T-helper 2 cell treated with Interferon-gamma antibody and Interleukin-4, amounts not matched to agents 5 μg/mL and 100 μg/mL, for 36 hours (primary cell): ENCODE results near the gene GSTO1.

ENCODE experiments used
- DNase-seq: peaks from one replicate; pipeline ENCODE4 v3.0.0; 2021; ENCODE audit warnings: low spot score
- H3K27ac Mint-ChIP-seq: one replicate; pipeline ENCODE4 v1.8.0; 2021; ENCODE audit warnings: mild to moderate bottlenecking, mixed read lengths
- H3K27me3 Mint-ChIP-seq: one replicate; pipeline ENCODE4 v1.8.0; 2021; ENCODE audit warnings: low read depth, mixed read lengths
- H3K36me3 Mint-ChIP-seq: one replicate; pipeline ENCODE4 v1.8.0; 2021; ENCODE audit warnings: low read depth, mixed read lengths
- H3K4me1 Mint-ChIP-seq: one replicate; pipeline ENCODE4 v1.8.0; 2021; ENCODE audit warnings: low read depth, mixed read lengths
- H3K4me3 Mint-ChIP-seq: one replicate; pipeline ENCODE4 v1.8.0; 2022; ENCODE audit warnings: mild to moderate bottlenecking, moderate library complexity, mixed read lengths
- H3K9me3 Mint-ChIP-seq: one replicate; pipeline ENCODE4 v1.8.0; 2021; ENCODE audit warnings: mixed read lengths

Gene GSTO1

GRCh38 chr10:104297697-104298660 is 43.3 kb downstream of the GSTO1 start:
- peak; percentile 17 for DNase-seq
- Mint-ChIP-seq H3K9me3 (peaks cover 8% of the 10 kb centered on the region), H3K27me3 (peaks cover 2% of the 10 kb centered on the region), H3K4me1 (peaks cover 29% of the 10 kb centered on the region), H3K36me3 (no peaks in the 10 kb centered on the region), H3K4me3 (no peak overlapping the region), H3K27ac (no peak overlapping the region)

DNA sequence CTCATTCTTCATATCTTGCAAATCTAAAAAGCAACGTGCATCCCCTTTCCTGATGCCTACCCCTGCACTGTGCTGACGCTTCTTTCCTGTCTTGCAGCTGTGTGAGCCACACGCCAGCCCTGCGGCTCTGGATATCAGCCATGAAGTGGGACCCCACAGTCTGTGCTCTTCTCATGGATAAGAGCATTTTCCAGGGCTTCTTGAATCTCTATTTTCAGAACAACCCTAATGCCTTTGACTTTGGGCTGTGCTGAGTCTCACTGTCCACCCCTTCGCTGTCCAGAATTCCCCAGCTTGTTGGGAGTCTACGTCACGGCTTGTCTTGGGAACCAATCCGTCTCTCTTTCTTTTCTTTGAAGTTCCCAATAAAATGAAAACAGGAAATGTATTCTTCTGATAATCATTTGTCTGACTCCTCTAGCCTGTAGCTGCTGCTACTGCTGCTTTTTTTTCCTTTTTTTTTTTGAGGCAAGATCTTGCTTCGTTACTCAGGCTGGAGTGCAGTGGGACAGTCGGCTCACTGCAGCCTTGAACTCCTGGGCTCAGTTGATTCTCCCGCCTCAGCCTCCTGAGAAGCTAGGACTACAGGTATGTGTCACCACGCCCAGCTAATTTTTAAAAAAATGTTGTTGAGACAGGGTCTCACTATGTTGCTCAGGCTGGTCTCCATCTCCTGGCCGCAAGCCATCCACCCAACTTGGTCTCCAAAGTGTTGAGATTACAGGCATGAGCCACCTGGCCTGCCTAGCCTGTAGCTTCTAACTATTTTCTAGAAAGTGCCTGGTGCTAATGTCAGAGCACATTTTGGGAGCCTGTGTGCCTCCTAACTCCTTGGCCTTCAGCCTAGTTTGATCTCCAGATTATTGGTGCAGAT is 44.6 kb downstream of the GSTO1 start:
- Mint-ChIP-seq H3K4me3 (no peak overlapping the region), H3K9me3 (peaks cover 8% of the 10 kb centered on the region), H3K36me3 (no peaks in the 10 kb centered on the region), H3K27me3 (peaks cover 2% of the 10 kb centered on the region), H3K4me1 (peaks cover 27% of the 10 kb centered on the region), H3K27ac (no peak overlapping the region)
- DNase-seq: no peak

GRCh38 chr10:104300002-104300735 is 45.5 kb downstream of the GSTO1 start:
- H3K36me3 Mint-ChIP-seq: no peaks in the 10 kb centered on the region
- peaks cover 8% of the 10 kb centered on the region for H3K9me3 Mint-ChIP-seq
- H3K27me3 Mint-ChIP-seq: no peaks in the 10 kb centered on the region
- H3K4me3 Mint-ChIP-seq: peak overlapping the region; percentile 53
- H3K4me1 Mint-ChIP-seq: peaks cover 27% of the 10 kb centered on the region
- peak overlapping the region; percentile 73 for H3K27ac Mint-ChIP-seq
- no peak for DNase-seq

- H3K4me3 Mint-ChIP-seq: peak overlapping the region; percentile 53
- peaks cover 8% of the 10 kb centered on the region for H3K9me3 Mint-ChIP-seq
- no peak for DNase-seq
- H3K36me3 Mint-ChIP-seq: peaks cover 2% of the 10 kb centered on the region
- peaks cover 30% of the 10 kb centered on the region for H3K4me1 Mint-ChIP-seq
- H3K27me3 Mint-ChIP-seq: no peaks in the 10 kb centered on the region
- peak overlapping the region; percentile 73 for H3K27ac Mint-ChIP-seq
Observed at GRCh38 chr10:104300736-104301292, 46.1 kb downstream of the GSTO1 start.

DNA sequence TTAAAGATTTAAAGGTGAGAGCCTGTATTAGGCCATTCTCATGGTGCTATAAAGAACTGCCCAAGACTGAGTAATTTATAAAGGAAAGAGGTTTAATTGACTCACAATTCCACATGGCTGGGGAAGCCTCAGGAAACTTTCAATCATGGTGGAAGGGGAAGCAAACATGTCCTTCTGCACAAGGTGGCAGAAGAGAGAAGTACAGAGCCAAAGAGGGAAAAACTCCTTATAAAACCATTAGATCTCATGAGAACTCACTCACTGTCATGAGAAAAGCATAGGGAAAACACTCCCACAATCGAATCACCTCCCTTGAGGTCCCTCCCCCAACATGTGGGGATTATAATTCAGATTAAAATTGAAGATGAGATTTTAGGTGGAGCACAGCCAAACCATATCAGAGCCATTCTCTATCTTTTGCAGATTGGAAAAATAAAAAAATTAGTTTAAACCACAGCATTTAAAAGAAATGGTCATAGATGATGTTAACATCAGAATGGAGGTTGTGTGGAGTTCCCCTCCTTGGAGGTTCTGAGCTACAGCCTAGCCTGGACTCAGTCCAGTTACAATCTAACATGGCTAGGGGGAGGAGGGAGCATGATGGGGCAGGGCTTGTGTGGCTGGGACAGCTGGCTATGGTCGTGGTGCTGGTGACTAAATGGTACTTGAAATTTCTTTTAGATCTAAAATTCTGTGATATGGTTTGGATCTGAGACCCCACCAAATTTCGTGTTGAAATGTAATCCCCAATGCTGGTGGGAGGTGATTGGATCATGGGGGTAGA is 47.4 kb downstream of the GSTO1 start:
- peaks cover 34% of the 10 kb centered on the region for H3K4me1 Mint-ChIP-seq
- H3K36me3 Mint-ChIP-seq: peaks cover 2% of the 10 kb centered on the region
- H3K4me3 Mint-ChIP-seq: no peak overlapping the region
- H3K27me3 Mint-ChIP-seq: no peaks in the 10 kb centered on the region
- H3K9me3 Mint-ChIP-seq: peaks cover 8% of the 10 kb centered on the region
- no peak for DNase-seq
- no peak overlapping the region for H3K27ac Mint-ChIP-seq

- H3K4me1 Mint-ChIP-seq: peaks cover 45% of the 10 kb centered on the region
- H3K27me3 Mint-ChIP-seq: no peaks in the 10 kb centered on the region
- H3K4me3 Mint-ChIP-seq: no peak overlapping the region
- H3K9me3 Mint-ChIP-seq: peaks cover 8% of the 10 kb centered on the region
- H3K27ac Mint-ChIP-seq: no peak overlapping the region
- H3K36me3 Mint-ChIP-seq: peaks cover 4% of the 10 kb centered on the region
- DNase-seq: no peak
Observed at GRCh38 chr10:104303594-104304355, 49.1 kb downstream of the GSTO1 start.

- H3K27me3 Mint-ChIP-seq: no peaks in the 10 kb centered on the region
- H3K27ac Mint-ChIP-seq: no peak overlapping the region
- no peak overlapping the region for H3K4me3 Mint-ChIP-seq
- H3K4me1 Mint-ChIP-seq: peaks cover 45% of the 10 kb centered on the region
- H3K9me3 Mint-ChIP-seq: peaks cover 8% of the 10 kb centered on the region
- H3K36me3 Mint-ChIP-seq: peaks cover 7% of the 10 kb centered on the region
- DNase-seq: no peak
Observed at GRCh38 chr10:104304356-104304745, 49.7 kb downstream of the GSTO1 start.

DNA sequence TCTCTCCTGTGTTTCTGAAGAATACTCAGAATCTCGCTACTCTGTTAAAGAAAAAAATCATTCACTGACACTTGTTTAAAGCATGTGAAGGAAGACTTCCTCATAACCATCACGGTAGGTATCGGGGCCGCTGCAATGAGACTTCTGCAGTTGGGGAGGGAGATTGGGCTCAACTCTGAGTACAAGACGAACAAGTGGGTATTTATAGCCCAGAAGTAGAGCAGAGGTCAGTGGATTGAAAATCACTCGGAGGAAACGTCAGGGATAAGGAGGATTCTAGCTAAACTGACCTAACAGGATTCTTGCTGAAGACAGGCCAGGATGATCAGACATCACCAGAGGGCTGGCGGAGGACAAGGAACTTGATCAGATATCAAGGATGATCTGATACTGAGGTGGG is 50.2 kb downstream of the GSTO1 start:
- Mint-ChIP-seq H3K27me3 (no peaks in the 10 kb centered on the region), H3K9me3 (peaks cover 8% of the 10 kb centered on the region), H3K27ac (no peak overlapping the region), H3K4me3 (no peak overlapping the region), H3K36me3 (peaks cover 10% of the 10 kb centered on the region), H3K4me1 (peaks cover 44% of the 10 kb centered on the region)
- DNase-seq: no peak

DNA sequence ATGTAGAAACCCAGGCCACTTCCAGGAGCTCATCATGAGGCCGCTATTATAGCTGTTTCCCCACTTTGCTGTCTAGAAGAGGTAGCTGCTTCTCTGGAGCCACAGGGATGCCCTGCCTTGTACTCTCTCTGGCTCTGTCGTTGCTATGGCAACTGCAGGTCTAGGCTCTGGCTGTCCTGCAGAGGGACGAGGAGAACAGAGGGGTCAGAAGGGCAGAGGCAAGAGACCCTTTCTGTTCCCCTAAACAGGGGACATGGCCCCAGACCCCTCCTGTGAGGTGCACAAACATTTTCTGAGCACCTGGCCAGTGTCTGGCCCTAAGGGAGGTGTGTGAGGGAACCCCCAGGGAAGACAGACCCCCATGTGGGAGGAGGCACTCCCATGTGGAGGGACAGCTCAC is 52.2 kb downstream of the GSTO1 start:
- H3K4me1 Mint-ChIP-seq: peaks cover 34% of the 10 kb centered on the region
- DNase-seq: no peak
- H3K36me3 Mint-ChIP-seq: peaks cover 22% of the 10 kb centered on the region
- no peak overlapping the region for H3K4me3 Mint-ChIP-seq
- H3K9me3 Mint-ChIP-seq: peaks cover 5% of the 10 kb centered on the region
- no peaks in the 10 kb centered on the region for H3K27me3 Mint-ChIP-seq
- no peak overlapping the region for H3K27ac Mint-ChIP-seq

DNA sequence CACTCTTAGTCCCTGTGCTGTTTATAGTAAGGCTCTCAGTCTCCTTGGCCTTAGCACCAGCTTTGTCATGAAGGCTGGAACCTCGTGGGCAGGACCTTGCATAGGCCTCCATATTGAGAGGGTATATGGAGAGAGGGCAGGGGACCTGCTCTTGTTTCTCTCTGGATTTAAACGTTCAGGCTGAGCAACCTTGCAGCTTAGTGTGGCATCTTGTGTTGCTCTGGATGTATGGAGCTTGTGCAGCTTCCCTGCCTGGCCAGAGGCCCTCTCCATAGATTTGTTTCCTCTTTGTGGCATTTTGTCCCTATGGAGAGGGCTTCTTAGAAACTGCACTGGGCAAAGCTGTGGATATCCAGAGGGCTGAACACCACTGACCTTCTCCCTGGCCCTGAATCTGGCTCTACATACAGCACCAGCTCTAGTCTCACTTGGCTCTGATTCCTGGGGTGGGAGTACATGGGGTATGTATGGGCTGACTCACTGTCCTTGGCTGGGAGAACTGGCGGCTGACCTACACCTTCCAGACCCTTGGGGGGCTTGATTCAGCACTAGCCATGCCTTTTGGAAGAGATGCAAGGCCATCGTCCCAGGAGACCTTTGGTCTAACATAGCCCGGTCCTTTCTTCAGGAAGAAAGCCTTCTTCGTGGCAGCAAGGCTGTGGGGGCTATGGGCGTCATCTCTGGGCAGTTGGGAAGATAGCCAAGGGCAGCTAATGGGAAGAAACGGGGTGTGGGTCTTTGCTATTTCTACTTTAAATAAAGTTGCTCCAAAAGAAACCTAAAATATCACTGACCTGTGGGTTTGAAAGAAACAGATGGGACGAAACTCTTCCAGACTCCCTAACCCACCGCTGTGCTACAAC is 53.1 kb downstream of the GSTO1 start:
- Mint-ChIP-seq H3K4me1 (peaks cover 34% of the 10 kb centered on the region), H3K4me3 (peak overlapping the region; percentile 68), H3K27me3 (no peaks in the 10 kb centered on the region), H3K36me3 (peaks cover 22% of the 10 kb centered on the region), H3K27ac (peak overlapping the region; percentile 78), H3K9me3 (no peaks in the 10 kb centered on the region)
- DNase-seq: no peak

DNA sequence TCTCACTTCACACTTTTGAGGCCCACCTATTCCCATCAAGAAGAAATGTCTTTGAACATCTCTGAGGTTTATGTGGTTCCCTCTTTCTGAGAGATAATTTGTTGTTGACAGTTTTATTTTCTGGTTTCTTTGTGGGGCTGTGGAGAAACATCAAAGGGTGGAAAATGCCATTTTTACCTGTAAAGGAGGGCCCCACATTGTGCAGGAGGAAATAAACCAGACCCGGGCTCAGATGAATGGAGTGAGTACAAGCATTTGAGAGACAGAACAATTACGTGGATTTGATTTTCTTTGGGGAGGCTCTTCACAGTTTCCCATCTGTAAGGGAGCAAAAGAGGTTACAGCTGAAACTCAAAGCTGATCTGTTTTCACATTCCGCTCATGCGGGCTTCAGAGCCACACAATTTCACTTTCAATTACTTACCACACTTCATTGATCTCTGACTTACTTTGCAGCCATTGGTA is 53.8 kb downstream of the GSTO1 start:
- Mint-ChIP-seq H3K4me3 (peak overlapping the region; percentile 68), H3K36me3 (peaks cover 27% of the 10 kb centered on the region), H3K4me1 (peaks cover 34% of the 10 kb centered on the region), H3K27me3 (no peaks in the 10 kb centered on the region), H3K9me3 (no peaks in the 10 kb centered on the region), H3K27ac (peak overlapping the region; percentile 78)
- peak; percentile 43 for DNase-seq
